Ramos (cell line): ENCODE results near the gene DCUN1D1.

ENCODE experiments used
- in situ Hi-C: fragments of 300-500 bp; cut with MboI; formaldehyde crosslinking; loops from one replicate; pipeline ENCODE4 v1.14.3; 2022; ENCODE audit warnings: low sequenced_read_pairs; ENCODE audit not compliant: unreplicated experiment

Gene DCUN1D1

DNA sequence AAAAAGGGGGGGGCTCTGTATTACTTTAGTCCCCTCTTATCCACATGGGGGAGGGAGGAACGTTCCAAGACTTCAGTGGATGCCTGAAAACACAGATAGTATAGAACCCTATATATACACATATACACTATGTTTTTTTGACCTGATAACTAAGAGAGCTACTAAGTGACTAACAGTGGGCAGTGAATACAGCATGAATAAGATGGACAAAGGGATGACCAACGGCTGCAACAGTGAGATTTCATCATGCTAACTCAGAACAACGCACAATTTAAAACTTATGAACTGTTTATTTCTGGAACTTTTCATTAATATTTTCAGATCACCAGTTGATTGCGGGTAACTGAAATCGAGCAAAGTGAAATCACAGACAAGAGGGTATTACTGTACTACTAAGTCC lies 7.3 kb downstream of the DCUN1D1 start:
- in situ Hi-C loops = no loop called here

DNA sequence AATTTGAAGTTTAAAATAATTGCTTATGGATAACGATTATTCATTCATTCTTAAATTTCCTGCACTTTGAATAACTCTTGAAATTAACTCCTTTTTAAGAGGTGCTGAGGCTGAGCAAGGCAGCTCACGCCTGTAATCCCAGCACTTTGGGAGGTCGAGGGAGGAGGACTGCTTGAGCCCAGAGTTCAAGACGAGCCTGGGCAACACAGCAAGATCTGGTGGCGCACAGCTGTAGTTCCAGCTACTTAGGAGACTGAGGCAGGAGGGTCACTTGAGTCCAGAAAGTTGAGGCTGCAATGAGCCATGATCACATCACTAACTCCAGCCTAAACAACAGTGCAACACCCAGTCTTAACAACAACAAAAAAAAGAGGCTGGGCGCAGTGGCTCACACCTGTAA lies 8.0 kb downstream of the DCUN1D1 start:
- in situ Hi-C loops = no loop called here

DNA sequence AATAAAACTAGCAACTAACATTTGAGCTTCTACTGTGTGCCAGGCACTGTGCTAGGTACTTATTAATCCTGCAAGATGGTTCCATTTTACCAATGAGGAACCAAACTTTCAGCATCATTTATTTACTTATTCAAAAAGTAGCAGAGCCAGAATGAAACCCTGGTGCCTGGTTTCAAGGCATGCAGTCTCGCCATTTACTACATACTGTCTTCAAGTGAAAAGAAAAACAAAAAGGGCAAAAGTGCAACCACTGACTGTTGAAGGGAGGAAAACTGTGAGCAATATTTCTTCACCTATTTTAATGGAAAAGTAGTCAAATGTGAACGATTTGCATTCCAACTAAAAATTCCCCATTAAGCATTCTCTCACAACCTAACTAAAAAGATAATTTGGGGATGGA lies 8.7 kb downstream of the DCUN1D1 start:
- in situ Hi-C loops = no loop called here

DNA sequence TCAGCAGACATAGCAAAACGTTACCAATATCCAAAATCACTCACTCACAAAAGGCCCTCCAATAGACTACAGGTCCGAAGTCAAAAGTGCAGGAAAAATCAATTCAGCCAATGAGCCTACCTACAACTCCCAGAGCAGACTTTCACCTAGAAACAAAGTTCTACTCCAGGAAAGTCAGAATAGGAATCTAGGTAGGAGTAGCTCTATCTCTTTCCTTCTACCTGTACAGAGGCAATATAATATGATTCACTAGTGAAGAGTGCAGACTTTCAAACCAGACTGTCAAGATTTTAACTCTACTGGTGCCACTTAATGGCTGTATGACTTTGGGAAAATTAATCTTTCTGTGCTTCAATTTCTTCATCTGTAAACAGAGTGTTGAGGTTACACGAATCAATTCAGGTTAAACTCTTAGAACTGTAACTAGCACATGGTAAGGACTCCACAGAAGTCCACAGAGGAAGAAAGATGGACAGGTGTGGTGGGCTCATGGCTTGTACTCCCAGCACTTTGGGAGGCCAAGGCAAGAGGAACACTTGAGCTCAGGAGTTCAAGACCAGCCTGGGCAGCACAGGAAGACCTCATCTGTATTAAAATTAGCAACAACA lies 9.4 kb downstream of the DCUN1D1 start:
- in situ Hi-C loops = no loop called here

DNA sequence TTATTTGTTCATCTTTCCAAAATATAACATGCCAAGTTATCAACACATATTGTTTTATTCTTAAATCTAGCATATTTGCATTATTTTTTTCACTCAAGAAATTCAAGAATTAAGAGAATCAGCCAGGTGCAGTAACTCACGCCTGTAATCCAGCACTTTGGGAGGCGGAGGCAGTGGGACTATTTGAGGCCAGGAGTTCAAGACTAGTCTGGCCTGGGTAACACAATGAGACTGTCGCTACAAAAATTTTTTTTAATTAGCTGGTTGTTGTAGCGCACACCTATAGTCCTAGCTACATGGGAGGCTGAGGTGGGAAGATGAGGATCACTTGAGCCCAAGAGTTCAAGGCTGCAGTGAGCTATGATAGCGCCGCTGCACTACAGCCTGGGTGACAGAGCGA lies 10.5 kb downstream of the DCUN1D1 start:
- in situ Hi-C loops = no loop called here

DNA sequence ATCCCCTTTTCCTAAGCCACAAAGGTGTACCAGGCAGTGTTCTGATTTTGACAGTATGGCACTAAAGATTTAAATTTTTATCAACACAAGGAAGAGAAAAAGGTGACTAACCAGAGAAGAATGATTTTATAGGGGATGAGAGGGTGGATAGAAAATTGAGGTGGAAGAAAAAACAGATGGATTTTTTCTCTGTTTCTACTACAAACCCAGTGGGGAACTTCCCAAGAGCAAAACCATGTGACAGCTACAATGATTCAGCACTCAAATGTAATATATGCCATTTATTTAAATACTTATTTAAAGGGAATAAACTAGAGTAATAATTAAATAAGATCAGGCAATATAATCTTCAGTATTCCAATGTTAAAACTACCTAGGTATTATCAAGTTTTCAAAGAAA lies 11.1 kb downstream of the DCUN1D1 start:
- in situ Hi-C loops = no loop called here

DNA sequence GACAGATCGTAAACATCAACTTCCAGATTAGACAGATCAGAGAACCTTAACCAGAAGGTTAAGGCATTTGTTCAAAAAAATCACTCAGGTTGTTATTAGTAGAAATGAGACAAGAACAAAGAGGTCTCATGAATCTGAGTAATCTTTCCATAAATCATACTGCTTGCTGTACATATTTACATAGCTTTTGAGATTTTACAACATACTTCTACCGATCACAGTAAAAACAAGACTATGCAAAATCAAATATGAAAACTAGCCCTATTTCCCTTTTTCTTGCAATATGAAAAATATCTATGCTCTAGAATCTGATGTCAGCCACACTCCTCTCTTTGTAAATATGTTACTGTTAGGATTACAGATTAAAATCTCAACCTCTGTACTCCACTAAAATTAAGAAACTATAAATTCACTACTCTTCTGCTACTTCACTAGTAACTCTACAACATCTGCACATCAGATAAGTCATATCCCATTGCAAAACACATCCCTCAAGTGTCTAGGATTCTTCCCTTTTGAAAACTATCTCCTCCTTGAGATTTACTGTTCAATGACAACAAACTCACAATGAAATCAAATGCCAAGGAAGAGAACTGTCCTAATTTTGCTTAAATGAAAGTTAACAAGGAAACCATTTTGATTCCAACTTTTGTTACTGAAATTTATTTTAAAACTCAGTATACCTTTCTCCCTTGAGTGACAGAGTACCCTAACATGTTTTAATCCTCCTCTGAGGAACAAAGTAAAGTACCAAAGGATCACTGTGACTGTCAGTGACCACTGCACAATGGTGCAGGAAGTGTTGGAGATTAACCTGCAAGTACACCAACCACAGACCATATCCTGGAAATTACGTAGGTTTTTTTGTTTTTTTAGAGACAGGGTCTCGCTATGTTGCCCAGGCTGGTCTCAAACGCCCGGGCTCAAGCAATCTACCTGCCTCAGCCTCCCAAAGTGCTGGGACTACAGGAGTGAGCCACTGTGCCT lies 12.8 kb downstream of the DCUN1D1 start:
- in situ Hi-C loops = no loop called here

DNA sequence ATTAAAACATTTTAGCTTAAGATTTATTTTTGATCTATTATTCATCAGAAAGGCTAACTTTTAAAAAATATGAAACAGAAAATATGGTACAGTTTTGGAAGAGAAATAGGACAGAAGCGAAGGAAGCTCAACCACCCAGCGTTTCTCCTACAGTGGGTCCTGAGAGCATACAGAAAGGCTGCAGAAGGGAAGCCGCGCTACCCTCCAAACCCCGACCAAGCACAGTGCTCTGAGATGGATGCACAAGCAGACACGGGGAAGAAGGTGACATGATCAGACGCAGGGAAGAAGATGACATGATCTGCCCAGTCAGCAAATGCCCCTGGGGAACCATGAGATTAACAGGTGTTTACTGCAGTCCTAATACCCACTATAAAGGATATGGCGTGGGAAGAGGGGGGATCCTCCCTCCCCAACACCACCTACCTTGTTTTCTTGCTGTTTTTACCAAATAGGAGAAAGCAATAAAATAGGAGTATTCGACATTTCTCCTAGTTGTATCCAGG lies 14.4 kb downstream of the DCUN1D1 start:
- in situ Hi-C loops = no loop called here

DNA sequence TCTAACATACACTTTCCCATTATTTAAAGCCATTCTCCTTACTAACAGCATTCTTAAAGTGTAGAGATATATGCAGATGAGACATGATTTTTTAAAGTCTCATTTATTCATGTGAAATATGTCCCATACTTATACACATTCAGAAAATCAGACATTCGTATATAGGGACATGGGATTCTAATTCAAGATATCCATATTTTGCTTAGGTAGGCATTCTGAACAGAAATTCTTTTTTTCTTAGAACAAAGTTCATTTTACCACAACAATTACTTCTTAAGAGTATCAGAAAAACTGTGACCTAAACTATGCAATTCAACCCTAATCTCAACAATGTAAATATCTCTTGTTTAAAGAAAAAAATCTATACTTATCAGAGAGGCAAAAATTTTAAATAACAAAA lies 16.2 kb downstream of the DCUN1D1 start:
- in situ Hi-C loops = no loop called here

DNA sequence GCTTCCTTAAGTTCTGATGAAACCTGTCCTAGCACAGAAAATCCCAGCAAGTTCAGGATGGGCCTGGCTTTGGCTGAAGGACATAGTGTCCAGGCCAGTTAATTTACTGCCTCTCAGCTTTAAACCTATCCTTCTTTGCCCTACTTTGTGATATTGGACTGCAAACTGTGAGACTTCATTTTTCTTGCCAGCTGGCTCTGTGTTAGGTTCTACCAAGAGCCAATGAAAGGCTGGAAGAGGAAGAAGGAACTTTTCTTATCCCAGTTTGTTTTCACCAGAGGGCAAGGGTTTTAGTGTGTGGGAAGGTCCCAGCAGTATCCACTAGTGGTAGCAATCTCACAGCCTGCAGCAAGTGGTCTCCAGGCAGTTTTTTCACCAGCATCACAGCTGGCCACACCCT lies 18.2 kb downstream of the DCUN1D1 start:
- in situ Hi-C loops = no loop called here

DNA sequence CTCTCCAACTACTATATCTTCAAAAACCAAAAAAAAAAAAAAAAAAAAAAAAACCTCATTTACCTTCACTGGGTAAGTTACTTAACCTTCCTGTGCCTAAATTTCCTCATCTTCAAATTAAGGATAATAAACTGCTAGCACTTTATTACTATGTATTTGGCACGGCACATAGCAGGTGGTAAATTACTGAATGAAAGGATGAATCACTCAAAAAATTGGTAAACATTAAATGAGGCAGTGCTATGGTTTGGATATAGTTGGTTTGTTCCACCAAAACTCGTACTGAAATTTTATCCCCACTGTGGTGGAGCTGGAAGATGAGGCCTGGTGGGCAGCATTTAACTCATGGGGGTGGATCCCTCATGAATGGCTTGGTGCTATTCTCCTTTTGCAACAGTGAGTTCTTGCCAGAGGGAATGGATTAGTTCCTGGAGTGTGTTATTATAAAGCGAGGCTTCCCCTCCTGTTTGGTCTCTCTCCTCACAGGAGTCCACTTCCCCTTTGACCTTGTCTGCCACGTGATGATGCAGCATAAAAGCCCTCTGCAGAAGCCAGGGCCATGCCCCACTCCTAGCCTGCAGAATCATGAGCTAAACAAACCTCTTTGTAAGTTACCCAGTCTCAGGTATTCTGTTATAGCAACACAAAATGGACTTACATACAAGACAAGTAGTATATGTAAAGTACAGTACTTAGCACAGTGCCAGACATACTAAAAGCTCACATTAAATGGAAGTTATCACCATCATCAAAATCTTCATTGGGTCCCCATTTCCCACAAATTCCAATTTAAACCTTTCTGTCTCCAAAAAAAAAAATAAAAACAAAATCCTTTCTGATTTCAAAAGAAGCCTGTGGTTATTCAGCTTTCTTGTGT lies 20.6 kb downstream of the DCUN1D1 start:
- in situ Hi-C loops = no loop called here

DNA sequence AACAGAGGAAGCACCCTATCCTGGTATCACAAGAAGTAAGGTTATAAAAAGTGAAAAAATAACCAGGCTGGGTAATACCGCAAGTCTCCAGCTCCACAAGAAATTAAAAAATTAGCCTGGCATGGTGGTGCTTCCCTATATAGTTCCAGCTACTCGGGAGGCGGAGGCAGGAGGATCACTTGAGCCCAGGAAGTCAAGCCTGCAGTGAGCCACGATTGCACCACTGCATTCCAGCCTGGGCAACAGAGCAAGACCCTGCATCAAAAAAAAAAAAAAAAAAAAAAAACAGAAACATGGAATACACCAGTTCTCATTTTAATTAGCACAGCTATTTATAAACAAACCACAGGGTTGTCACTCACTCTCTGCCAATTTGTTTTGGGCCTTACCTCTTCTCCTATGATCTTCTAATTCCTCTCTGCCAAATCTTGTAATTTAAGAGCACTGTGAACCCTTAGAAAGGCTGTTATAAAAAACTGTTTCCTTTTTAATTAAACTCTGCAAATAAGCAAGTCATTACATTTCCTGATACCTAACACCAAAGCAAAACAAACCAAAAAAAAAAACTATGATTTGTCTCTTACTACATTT lies 22.6 kb downstream of the DCUN1D1 start:
- in situ Hi-C loops = no loop called here

DNA sequence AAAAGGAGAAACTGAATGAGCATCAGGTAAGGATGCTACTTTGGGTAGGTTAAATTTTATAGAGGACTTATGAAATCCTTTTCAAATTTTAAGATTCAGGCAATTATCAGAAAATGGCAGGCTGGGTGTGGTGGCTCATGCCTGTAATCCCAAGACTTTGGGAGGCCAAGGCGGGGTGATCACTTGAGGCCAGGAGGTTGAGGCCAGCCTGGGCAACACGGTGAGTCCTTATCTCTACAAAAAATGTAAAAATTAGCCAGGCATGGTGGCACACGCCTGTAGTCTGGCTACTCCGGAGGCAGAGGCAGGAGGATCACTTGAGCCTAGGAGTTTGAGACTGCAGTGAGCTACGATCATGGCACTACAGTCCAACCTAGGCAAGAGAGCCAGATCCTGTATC lies 23.1 kb downstream of the DCUN1D1 start:
- in situ Hi-C loops = no loop called here

DNA sequence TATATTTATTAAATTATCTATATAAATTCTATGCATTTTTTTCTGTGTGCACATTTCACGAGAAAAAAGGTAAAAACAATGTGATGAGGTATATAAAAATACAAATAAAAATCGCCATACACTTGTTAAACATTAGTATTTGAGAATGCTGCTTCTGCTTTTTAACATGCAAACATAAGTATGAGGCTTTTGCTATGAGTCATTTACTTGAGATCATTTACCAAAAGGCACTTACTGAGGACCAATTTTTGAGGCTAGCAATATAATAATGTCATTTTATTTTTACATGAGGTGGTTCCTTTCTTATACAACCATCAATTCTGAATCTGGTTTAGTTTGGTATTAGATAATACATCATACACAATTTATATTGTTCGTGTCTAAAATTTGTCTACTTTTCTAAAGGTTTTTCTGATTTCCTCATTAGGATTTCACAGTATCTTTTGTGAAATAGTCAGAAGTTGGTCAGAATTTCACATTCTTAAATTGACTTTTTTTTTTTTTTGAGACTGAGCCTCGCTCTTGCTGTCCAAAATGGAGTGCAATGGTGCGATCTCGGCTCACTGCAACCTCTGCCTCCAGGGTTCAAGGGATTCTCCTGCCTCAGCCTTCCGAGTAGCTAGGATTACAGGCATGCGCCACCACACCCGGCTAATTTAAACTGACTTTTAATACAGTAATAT lies 25.6 kb downstream of the DCUN1D1 start:
- in situ Hi-C loops = no loop called here

DNA sequence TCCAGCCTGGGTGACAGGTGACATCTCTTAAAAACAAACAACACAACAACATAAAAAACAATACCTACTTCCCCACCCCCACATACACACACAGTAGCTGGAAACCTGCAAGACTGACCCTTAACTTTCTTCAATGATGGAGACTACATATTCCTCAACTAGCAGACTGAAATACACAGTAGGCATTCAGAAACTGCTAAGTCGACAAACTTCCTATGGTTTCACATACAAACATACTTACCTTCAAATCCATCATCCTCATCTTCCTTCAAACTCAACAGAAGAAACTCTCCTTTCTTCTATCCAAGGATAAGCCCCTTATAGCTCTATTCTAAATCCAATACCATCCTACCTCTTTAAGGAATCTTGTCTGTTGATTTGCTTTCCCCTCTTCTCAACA lies 30.6 kb downstream of the DCUN1D1 start:
- in situ Hi-C loops = no loop called here

DNA sequence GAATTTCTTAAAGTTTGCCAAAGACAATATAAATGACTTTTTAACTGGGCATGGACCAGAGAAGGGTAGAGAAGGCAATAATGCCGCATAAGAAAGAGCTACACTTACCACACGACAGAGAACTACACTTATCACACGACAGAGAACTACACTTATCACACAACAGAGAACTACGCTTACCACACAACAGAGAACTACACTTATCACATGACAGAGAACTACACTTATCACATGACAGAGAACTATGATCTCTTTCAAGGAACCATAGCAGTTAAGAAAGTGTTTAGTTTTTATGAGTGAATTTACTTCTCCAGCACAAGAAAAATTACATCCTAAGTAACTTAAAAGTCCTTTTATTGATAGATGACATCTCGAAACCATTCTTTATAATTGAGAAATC lies 32.0 kb downstream of the DCUN1D1 start:
- in situ Hi-C loops = no loop called here

DNA sequence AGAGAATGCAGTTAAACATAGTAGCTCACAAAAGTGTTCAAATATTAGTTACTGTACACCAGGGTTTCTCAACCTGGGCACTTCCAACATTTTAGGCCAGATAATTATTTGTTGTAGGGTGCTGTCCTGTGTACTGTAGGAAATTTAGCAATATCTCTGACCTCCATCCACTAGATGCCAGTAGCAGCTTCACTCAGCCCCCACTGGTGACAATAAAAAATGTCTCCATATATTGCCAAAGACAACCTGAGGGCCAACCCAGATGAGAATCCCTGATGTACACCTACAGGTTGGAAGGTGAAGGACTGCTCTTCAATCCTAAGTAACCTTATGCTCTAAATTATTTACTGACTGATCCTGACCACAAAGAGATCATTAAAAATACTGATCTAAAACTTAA lies 32.5 kb downstream of the DCUN1D1 start:
- in situ Hi-C loops = no loop called here

DNA sequence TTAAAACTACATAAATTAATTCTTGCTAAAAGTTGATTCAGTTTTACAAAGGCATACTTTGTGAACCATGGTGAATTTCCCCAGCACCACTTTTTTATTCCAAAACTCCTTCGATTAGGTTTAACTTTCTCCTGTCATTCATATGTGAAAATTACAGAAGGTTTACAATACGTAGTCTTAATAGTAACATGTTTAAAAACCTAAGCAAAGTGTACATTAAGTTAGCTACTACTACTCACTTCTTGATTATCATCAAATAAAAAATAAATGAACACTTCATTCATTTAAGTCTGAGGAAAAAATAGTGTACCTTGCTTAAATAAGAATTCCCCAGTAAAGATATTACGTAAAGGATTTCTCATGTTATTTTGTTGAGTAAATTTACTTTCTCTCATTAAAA lies 38.6 kb downstream of the DCUN1D1 start:
- in situ Hi-C loops = no loop called here

DNA sequence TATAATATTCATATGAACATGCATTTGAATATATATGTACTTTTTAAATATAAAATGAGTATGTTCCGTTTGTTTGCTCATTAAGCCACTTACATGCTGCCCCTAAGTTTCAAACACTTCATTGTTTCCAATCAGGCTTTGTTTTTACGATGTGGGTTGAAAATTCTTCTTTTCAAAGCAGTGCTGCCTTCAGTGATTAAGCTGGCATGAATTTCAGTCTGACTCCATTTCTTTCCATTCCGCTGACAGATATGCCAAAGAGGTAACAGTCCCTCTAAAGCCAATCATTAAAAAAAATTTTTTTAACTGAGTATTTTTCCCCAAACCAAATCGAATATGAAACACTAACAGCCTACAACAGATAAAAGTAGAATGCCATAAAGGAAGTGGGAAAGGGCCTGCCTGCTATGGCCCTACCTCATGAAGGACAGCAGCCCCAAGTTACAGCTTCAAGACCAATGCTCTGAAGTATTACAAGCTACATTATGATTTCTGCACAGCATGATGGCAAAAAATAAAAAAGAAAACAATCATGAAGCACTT lies 40.0 kb downstream of the DCUN1D1 start:
- in situ Hi-C loops = no loop called here
